ENCODE data around the gene EYS.
A peak's percentile ranks its signal among the peaks of the same experiment; 100 is the strongest.
"Not testable (repeated sequence)": the region's sequence is repeated elsewhere in the genome, so short reads cannot be mapped to it uniquely, and the experiment has no call there.

The EYS gene

GRCh38 chr6:63750400-63750799 is 1956.6 kb downstream of the EYS start:
- FAIRE-seq (no peak), DNase-seq (ENCODE audit: insufficient read length, low spot score) (no peak)
- no peak for TF ChIP-seq POLR2A (IDR thresholded peaks at IDR 0.05; ENCODE audit: low read depth, low read length)

- no peak for DNase-seq (ENCODE audit: insufficient read length, low spot score)
- no peak for FAIRE-seq
- no peak for TF ChIP-seq POLR2A (IDR thresholded peaks at IDR 0.05; ENCODE audit: low read depth, low read length)
These were observed 1961.2 kb downstream of the EYS start for GRCh38 chr6:63745784-63746183.

- no peak for DNase-seq (ENCODE audit: insufficient read length, low spot score)
- TF ChIP-seq POLR2A (IDR thresholded peaks at IDR 0.05; ENCODE audit: low read depth, low read length) = no peak
- FAIRE-seq = no peak
These were observed 1962.2 kb downstream of the EYS start for GRCh38 chr6:63744810-63745209.

GRCh38 chr6:63743691-63744090 is 1963.3 kb downstream of the EYS start:
- no peak for TF ChIP-seq POLR2A (IDR thresholded peaks at IDR 0.05; ENCODE audit: low read depth, low read length)
- DNase-seq (ENCODE audit: insufficient read length, low spot score) (no peak), FAIRE-seq (no peak)

GRCh38 chr6:63742060-63742459 is 1965.0 kb downstream of the EYS start:
- no peak for FAIRE-seq
- DNase-seq (ENCODE audit: insufficient read length, low spot score) = no peak
- no peak for TF ChIP-seq POLR2A (IDR thresholded peaks at IDR 0.05; ENCODE audit: low read depth, low read length)

- peak; percentile 1 for DNase-seq (ENCODE audit: insufficient read length, low spot score)
- FAIRE-seq = no peak
- no peak for TF ChIP-seq POLR2A (IDR thresholded peaks at IDR 0.05; ENCODE audit: low read depth, low read length)
These were observed 1966.3 kb downstream of the EYS start for GRCh38 chr6:63740709-63741108.

GRCh38 chr6:63739094-63739687 is 1967.8 kb downstream of the EYS start:
- TF ChIP-seq POLR2A (IDR thresholded peaks at IDR 0.05; ENCODE audit: low read depth, low read length) = no peak
- FAIRE-seq (no peak), DNase-seq (ENCODE audit: insufficient read length, low spot score) (no peak)

- not testable (repeated sequence) for DNase-seq (ENCODE audit: insufficient read length, low spot score); FAIRE-seq
These were observed 1968.8 kb downstream of the EYS start for GRCh38 chr6:63738190-63738589.

- DNase-seq (ENCODE audit: insufficient read length, low spot score) = no peak
- no peak for FAIRE-seq
- no peak for TF ChIP-seq POLR2A (IDR thresholded peaks at IDR 0.05; ENCODE audit: low read depth, low read length)
These were observed 1972.1 kb downstream of the EYS start for GRCh38 chr6:63734923-63735322.

GRCh38 chr6:63732336-63732735 is 1974.7 kb downstream of the EYS start:
- no peak for TF ChIP-seq POLR2A (IDR thresholded peaks at IDR 0.05; ENCODE audit: low read depth, low read length)
- DNase-seq (ENCODE audit: insufficient read length, low spot score) (no peak), FAIRE-seq (no peak)

GRCh38 chr6:63731930-63732329 is 1975.1 kb downstream of the EYS start:
- no peak for FAIRE-seq
- no peak for TF ChIP-seq POLR2A (IDR thresholded peaks at IDR 0.05; ENCODE audit: low read depth, low read length)
- no peak for DNase-seq (ENCODE audit: insufficient read length, low spot score)

- no peak for TF ChIP-seq POLR2A (IDR thresholded peaks at IDR 0.05; ENCODE audit: low read depth, low read length)
- FAIRE-seq (no peak), DNase-seq (ENCODE audit: insufficient read length, low spot score) (no peak)
These were observed 1976.7 kb downstream of the EYS start for GRCh38 chr6:63730311-63730710.

- no peak for TF ChIP-seq POLR2A (IDR thresholded peaks at IDR 0.05; ENCODE audit: low read depth, low read length)
- DNase-seq (ENCODE audit: insufficient read length, low spot score) (no peak), FAIRE-seq (no peak)
These were observed 1982.3 kb downstream of the EYS start for GRCh38 chr6:63724721-63725120.

GRCh38 chr6:63721181-63721580 is 1985.8 kb downstream of the EYS start:
- no peak for DNase-seq (ENCODE audit: insufficient read length, low spot score)
- no peak for TF ChIP-seq POLR2A (IDR thresholded peaks at IDR 0.05; ENCODE audit: low read depth, low read length)
- no peak for FAIRE-seq

GRCh38 chr6:63716169-63716568 is 1990.9 kb downstream of the EYS start:
- DNase-seq (ENCODE audit: insufficient read length, low spot score) (no peak), FAIRE-seq (no peak)
- no peak for TF ChIP-seq POLR2A (IDR thresholded peaks at IDR 0.05; ENCODE audit: low read depth, low read length)

GRCh38 chr6:63714091-63714490 is 1992.9 kb downstream of the EYS start:
- DNase-seq (ENCODE audit: insufficient read length, low spot score) = no peak
- no peak for TF ChIP-seq POLR2A (IDR thresholded peaks at IDR 0.05; ENCODE audit: low read depth, low read length)
- no peak for FAIRE-seq
